HG02610 (cell line): ENCODE data around the gene UBE2E2.
"Not testable (repeated sequence)": the region's sequence is repeated elsewhere in the genome, so short reads cannot be mapped to it uniquely, and the experiment has no call there.

ENCODE experiments used
- ATAC-seq: cut with Tn5 transposase; IDR thresholded peaks from one replicate; pipeline ENCODE4 v1.9.1; 2021; ENCODE audit warnings: mild to moderate bottlenecking, moderate library complexity; ENCODE audit not compliant: unreplicated experiment

Gene UBE2E2

DNA sequence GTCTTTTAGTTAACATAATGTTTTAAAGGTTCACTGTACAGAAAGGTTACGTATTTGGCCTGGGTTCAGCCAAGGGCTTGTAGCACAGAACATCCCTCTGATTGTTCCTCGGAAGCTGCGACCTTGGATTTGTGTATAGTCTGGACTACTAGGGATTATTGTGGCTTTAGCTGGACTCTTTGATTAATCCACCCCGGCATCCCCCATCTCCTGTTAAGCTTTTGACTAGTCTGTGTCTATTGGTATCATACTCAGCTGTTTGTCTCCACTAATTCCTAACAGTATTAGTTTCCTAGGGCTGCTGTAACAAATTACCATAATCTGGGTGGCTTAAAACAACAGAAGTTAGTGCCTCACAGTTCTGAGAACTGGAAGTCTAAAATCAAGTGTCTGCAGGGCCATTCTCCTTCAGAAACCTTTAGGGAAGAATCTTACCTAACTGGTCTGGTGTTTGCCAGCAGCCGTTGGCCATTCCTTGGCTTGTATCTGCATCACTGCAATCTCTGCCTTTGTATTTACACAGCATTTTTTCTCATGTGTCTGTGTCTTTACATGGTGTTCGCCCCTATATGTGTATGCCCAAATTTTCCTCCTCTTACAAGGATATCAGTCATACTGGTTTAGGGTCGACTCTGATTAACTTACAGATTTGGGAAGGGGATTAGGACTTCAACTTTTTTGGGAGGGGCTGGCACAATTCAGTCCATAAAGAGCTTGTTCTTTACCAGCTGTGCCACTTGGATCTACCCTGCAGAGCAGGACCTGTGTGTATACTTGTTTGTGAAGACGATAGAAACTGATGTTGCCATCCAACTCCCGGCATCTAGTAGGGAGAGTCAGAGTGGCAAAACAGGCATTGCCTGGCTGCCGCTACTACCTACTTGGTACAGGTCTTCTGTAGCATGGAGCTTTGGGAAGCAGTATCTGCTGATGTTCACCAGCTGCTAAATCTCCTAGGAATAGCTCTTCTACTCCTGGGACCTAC lies 117.8 kb downstream of the UBE2E2 start:
- ATAC-seq: no peak

DNA sequence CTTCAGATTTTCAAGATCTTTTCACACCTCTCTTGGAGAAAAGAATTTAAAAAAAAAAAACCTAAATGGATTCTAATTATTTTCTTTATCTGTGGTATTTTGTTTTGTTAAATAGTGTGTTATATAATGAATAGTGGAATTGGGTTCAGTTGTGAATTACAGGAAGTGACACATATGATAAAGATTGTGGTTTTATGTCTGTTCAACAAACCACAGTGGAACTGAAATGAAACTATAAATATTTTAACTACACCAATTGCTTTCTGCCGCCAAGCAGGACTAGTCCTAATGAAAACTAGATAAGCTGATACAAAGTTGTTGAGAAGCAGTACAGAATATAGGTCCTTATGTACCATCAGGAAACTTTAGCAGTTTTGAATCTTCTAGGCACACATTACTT lies 121.6 kb downstream of the UBE2E2 start:
- peak; percentile 38 for ATAC-seq

DNA sequence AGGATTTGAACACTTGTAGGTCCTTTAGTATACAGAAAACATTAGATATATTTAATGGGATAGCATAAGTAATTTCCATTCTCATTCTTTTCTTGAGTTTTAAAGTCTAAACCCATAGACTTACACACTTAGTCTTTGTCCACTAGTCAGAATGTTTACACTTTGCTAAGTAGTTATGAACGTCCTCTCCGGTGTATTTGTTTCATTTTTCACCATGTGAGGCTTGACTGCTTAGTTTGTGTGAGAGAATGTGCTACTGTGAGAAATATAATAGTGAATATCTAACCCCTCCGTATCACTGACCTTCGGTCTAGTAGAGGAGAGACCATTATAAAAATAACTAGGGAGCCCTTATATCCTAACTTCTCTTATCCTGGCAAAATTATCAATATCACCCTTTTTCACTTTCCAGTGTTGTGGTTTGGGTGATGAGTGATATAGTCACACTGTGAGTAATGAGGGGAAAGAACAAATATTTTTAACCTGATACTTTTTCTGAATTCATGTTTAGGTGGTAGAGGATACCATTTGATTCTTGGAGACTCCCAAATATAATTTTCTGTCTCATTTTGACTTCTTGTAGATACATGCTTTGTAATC lies 122.4 kb downstream of the UBE2E2 start:
- ATAC-seq: peak; percentile 71

DNA sequence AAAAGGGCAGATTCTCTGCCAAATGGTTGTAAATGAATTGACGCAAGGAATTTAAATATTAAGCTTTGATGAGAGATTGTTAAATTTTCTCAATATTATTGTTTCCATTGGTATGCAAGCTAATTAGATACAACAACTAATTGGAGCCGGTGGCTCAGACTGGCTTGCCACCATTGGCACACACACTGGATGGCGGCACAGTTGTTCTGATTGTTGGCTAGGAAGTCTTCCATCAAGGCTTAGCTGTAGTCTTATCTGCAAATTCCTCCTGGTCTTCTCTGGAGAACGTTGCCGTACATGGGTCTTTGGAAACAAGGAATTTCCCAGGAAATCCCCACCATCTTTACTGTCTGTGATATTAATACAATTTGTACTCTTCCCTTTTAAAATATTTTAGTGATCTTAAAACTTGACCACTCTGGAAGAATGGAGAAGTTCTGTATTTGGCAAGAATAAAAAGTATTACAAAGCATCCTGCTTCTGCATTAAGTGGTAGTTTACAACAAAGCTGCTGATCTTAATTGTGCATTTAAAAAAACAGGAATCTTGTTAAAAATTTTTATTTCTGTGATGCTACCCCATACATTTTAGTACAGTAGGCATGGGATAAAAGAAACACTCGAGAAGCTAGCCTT lies 126.5 kb downstream of the UBE2E2 start:
- no peak for ATAC-seq

DNA sequence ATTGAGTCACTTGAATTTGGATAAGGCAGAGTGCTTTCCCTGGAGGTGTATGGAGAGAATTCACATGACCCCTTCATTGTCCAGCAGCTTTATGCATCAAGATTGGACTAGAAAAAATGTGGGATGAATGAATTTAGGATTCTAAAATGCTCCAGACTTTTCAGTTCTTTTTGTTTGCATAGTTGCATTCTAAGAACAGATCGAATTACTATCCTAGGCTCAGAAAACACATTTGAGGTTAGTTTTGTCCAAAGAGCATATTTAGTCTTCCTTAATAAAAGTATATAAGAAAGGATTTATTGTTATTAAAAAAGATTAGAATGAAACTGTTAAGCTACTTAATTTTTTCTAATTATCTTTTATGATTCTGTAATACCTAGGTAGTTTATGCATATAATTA lies 127.4 kb downstream of the UBE2E2 start:
- no peak for ATAC-seq

DNA sequence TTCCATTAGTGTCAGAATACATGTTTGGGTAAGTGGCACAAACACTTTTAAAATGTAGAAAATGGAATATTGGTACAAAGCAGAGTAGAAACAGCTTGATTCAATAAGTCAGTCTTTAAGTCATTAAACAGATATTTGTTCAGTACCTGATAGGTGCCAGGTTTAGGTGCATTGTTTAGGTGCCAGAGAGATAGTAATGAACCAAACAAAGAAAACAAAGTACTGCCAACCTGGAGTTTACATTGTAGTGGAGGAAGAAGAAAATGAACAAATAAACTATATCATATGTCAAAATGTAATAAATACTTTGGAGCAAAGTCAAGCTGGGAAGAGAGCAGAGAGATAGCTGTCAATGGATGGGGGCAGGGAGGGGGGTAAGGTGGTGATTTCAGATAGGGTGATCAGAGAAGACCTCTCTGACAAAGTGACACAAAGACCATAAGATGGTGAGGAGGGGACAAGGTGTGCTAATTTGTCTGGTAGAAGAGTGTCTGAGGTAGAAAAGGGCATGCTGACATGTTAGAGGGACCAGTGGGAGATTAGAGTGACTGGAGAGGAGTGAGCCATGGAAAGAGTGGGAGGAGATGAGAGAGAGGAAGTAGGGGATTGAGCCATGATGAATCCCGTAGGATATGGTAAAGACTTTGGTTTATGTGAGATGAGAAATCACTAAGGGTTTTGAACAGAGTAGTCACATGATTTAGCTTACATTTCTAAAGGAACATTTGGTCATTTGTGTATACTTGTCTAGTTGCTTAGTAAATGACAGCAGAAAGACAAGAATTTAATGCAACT lies 128.2 kb downstream of the UBE2E2 start:
- ATAC-seq: no peak

DNA sequence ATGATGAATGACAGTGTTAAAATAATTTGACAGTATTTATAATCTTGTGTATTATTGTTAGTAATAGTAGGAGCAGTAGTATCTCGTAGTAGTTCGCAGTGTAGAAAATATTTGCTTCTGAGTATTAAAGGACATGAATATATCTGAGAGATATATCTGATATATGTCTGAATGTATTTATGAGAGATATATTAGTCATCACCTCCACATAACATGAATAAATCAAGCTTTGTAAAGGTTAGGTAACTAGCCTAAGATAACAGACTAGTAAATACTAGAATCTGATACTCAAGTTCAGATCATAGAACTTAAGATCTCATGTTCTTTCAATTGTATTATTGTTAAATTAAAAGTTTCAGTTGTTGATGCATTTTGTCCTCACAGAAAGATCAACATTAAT lies 130.5 kb downstream of the UBE2E2 start:
- ATAC-seq: no peak

DNA sequence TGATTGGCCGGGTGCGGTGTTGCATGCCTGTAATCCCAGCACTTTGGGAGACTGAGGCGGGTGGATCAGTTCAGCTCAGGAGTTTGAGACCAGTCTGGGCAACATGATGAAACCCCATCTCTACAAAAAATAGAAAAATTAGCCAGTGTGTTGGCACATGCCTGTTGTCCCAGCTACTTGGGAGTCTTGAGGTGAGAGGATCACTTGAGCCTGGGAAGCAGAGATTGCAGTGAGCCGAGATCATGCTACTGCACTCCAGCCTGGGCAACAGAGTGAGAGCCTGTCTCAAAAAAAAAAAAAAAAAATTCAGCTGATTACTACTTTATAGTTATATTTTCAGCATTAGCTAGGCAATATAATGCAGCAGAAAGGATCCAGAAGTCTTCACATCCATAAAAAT lies 133.7 kb downstream of the UBE2E2 start:
- not testable (repeated sequence) for ATAC-seq

DNA sequence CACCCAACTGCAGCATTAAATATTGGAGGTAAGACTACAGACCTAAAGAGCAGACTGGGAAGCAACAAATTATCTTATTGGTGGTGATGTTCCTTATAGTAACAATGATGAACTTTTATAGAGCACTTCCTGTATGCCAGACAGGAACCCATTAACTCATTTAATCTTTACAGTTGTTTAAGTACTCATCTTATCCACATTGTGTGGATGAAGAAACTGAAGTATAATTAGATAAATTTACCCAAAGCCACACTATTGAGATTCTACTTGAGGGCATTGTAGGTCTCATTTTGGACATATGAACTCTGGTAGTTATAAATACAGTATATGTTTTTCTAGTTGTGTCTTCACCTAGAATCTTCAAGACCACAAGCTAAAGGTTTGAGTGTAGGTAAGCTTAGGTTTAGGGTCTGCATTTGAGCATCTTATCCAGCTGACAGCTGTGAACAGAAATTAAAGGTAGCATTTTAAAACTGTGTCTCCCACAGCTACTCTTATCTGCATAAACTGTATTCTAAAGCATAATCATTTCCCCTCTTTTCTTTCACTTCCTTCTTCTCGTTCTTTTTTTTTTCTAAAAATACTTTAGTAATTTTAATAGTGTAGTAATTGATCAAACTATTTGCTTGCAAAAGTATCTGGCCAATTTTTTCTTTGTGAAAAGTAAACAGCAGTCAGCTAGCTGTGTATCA lies 138.2 kb downstream of the UBE2E2 start:
- peak; percentile 66 for ATAC-seq

DNA sequence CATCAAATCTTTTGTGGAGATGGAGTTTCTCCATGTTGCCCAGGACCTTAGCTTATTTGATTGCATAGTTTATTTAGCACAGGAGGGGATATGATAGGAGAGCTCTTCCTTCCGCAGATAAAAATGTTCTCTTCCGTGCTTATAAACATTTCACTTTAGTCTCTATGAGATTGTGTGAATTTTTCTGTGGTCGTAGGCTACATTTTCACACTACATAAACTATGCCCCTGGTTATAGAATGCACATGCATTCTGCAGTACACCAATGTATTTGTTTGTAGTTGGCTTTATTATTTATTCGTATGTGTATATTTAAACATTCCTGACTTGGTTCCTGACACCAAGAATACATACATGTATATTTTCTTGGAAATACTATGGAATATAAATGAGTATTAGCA lies 139.2 kb downstream of the UBE2E2 start:
- no peak for ATAC-seq

DNA sequence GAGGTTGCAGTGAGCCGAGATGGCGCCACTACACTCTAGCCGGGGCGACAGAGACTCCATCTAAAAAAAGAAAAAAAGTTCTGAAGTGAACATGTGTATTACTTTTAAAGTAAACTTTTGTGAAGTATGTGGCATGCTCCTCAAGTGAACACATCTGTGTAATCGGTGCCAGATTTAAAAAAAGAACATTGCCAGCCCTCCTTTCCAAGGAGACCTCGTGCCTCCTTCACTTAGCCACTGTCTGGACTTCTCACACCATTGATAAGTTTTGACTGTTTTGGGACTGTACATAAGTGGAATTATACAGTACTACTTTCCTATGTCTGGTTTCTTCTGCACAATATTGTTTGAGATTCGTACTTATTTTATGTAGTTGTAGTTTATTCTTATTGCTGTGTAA lies 140.4 kb downstream of the UBE2E2 start:
- ATAC-seq: no peak

DNA sequence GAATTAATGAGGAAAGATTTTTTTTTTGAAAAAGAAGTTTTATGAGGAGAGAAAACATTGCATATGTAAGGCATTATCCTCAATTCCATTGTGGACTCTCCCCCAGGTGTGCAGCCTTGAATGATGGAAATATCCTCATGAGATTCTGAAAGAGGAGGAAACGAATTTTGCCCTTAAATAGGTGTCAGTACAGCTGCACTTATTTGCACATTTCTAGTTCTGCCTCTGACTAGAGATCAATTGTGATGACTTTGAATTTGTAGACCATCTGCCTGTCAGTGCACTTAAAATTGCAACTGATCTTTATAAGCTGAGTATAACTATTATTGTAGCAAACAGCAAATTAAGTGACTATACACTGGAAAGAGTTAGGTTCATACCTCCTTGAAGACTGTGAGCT lies 141.8 kb downstream of the UBE2E2 start:
- ATAC-seq: no peak

DNA sequence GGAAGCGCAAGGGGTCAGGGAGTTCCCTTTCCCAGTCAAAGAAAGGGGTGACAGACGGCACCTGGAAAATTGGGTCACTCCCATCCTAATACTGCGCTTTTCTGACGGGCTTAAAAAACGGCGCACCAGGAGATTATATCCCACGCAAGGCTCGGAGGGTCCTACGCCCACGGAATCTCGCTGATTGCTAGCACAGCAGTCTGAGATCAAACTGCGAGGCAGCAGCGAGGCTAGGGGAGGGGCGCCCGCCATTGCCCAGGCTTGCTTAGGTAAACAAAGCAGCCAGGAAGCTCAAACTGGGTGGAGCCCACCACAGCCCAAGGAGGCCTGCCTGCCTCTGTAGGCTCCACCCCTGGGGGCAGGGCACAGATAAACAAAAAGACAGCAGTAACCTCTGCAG lies 146.3 kb downstream of the UBE2E2 start:
- not testable (repeated sequence) for ATAC-seq

DNA sequence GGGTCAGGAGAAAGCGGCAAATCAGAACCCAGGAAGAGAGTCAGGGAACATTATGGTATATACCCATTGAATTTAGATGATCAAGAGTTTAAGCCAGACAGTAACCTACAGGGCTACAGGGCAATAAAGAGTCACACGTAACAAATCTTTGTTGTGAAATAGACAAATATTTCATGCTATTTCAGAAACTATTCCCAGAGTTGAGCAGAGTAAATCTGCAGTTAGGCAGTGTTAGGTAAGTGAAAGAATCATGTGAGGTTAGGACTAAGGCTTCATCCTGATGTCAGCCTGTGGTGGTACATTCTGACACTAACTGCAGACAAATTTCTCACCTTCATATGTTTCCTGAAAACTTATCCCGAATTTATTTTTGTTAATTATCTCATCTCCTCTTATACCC lies 153.0 kb downstream of the UBE2E2 start:
- no peak for ATAC-seq

DNA sequence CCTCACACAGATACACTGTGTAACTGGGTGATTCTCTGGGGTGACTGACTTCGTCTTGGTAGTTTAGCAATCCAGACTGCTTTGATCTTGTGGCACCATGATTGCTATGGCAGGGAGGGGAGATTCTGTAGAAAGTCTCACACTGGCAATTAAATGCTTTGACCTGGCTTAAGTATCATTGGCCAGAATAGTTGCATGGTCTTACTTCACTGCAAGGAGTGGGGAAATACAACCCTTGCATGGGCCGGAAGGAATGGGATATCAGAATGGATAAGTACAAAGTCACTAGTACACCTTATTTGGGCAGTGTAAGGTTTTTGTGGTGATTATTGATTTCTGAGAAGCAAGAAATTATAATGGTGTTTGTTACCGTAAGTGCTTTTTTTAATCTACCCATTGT lies 153.8 kb downstream of the UBE2E2 start:
- ATAC-seq: no peak

DNA sequence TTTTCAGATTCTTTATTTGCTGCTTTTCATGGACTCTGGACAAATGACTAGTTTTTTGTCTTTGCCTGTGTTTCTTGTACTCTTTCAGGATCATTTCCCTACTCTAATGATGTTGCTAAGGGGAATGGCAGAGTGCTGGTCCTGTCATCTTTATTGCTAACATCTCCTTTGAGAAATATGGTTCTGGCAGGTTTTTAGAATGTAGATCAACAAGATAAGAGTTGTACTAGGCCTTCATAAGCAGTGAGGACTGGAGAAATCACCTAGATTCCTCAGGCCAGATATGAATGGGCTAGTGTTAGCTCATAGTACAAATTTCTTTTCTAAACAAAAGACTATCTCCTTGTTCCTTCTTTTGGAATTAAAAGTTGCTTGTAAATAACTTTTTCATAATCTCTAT lies 156.0 kb downstream of the UBE2E2 start:
- no peak for ATAC-seq

DNA sequence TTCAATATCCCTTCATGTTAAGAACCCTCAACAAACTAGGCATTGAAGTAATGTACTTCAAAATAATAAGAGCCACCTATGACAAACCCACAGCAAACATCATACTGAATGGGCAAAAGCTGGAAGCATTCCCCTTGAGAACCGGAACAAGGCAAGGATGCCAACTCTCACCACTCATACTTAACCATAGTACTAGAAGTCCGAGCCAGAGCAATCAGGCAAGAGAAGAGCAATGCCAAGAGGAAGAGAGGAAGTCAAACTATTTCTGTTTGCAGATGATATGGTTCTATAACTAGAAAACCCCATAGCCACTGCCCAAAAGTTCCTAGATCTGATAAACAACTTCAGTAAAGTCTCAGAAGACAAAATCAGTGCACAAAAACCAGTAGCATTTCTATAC lies 161.9 kb downstream of the UBE2E2 start:
- ATAC-seq: no peak

DNA sequence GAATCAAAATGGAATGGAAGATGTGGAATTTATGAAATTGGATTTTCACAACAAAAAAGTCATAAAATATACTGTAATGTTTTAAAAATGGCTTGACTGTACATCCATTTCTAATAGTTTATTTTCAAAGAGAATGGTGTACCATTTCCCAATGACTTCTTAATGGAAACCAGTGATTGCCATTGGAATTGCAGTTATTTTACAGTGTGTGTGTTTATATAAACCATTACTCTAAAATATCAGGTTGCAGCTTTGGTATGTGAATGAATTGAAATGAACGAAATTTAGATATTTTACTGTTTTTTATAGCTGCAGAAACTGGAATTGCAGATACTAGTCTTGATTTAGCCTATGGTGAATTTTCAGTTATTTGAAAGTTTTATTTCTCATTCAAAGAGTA lies 165.6 kb downstream of the UBE2E2 start:
- no peak for ATAC-seq

DNA sequence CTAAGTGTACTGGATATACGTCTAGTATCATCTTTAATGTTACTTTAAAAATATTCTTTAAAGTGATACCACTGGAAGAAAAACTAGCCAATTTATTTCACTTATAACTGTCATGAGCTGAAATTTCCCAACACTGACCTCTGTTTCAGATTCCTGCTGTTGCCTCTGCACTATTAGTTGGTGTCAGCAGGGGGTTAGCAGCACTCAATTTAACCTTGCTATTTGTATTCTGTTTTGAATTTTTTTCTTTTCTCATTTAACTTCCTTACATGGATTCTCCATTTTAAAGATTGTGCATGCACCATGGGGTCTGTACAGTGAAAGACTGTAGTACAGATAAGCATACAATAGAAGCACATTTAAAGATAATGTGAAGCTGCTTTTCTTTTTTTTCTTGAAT lies 169.2 kb downstream of the UBE2E2 start:
- ATAC-seq: no peak

DNA sequence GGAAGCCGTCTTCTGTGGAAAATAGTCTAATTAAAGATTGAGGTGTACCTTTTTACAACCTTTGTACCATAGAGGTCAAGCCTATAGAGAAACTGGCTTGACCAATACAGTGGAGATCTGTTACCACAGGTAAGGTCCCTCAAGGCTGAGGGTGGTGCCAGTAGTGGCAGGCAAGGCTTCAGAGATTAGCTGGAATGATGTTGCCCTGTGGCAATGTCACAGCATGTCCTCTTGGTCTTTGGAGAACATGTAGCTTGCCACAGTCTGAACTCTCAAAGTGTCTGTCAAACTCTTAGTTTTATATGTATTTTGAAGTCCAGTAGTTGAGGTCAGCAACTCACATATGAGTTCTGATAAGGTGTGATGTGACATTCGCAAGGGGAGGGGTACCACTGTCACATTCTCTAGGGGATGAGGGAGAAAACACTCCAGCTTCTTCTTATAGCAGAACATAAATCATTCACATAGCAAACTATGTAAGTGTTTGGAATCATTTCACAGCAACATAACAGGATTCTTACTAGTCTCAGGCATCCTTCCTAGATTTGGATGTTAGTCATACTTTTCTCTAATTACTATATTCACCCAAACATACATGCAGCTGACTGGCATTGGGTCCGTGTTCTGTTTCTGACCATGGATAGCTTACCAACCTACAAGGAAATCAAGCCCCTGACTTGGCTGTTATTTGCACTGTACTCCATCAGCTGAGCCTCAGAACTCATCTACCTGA lies 173.6 kb downstream of the UBE2E2 start:
- no peak for ATAC-seq
